ENCODE data around the gene F10.

F10 gene

GRCh38 chr13:113117335-113117872 is 5.2 kb upstream of the F10 start:
- DNase-seq (ENCODE audit: low spot score): no peak

- no peak for DNase-seq (ENCODE audit: low spot score)
Measured at GRCh38 chr13:113117911-113118260, 4.7 kb upstream of the F10 start.

GRCh38 chr13:113118261-113119021 is 4.2 kb upstream of the F10 start:
- DNase-seq (ENCODE audit: low spot score): no peak

GRCh38 chr13:113119166-113119821 is 3.3 kb upstream of the F10 start:
- no peak for DNase-seq (ENCODE audit: low spot score)

GRCh38 chr13:113119822-113120189 is 2.8 kb upstream of the F10 start:
- DNase-seq (ENCODE audit: low spot score): no peak

GRCh38 chr13:113120300-113121182 is 2.1 kb upstream of the F10 start:
- DNase-seq (ENCODE audit: low spot score): no peak

GRCh38 chr13:113121183-113121927 is 1.2 kb upstream of the F10 start:
- no peak for DNase-seq (ENCODE audit: low spot score)

GRCh38 chr13:113121928-113122471 is 599 bp upstream of the F10 start:
- no peak for DNase-seq (ENCODE audit: low spot score)

- DNase-seq (ENCODE audit: low spot score): no peak
Measured at GRCh38 chr13:113123226-113124201, 915 bp downstream of the F10 start.

GRCh38 chr13:113124211-113124970 is 1.8 kb downstream of the F10 start:
- no peak for DNase-seq (ENCODE audit: low spot score)

- DNase-seq (ENCODE audit: low spot score): no peak
Measured at GRCh38 chr13:113125506-113126264, 3.1 kb downstream of the F10 start.

GRCh38 chr13:113126265-113127150 is 3.9 kb downstream of the F10 start:
- no peak for DNase-seq (ENCODE audit: low spot score)

- DNase-seq (ENCODE audit: low spot score): no peak
Measured at GRCh38 chr13:113129480-113129879, 6.9 kb downstream of the F10 start.

- peak; percentile 19 for DNase-seq (ENCODE audit: low spot score)
Measured at GRCh38 chr13:113129921-113130750, 7.5 kb downstream of the F10 start.

GRCh38 chr13:113135281-113135760 is 12.7 kb downstream of the F10 start:
- no peak for DNase-seq (ENCODE audit: low spot score)

GRCh38 chr13:113137691-113138298 is 15.2 kb downstream of the F10 start:
- no peak for DNase-seq (ENCODE audit: low spot score)
